Cardiac muscle cell (in vitro differentiated cells and primary cell): Measurements from ENCODE around the gene HOXB4. TPM values are rescaled to one million over a fixed set of nuclear protein-coding genes. Genes with fewer than 3 reads are reported as not detected.
A peak's percentile ranks its signal among the peaks of the same experiment; 100 is the strongest.

Experiments
- DNase-seq, 2 donors: peaks; one replicate each; pipeline versions ENCODE4 v3.0.0 to v3.0.0-alpha.2; 2010 to 2017; ENCODE audit warnings: low read depth in 1 of 2, low spot score in 1 of 2
- H3K27ac ChIP-seq: fragments of 200-600 bp; sonication (generic); 2 replicates; pipeline ENCODE4 v1.5.1; 2016
- H3K27me3 ChIP-seq: fragments of 200-600 bp; sonication (generic); 2 replicates; pipeline ENCODE4 v1.6.0; 2016; ENCODE audit warnings: control low read depth
- H3K36me3 ChIP-seq: fragments of 200-600 bp; sonication (generic); 2 replicates; pipeline ENCODE4 v1.5.1; 2016; ENCODE audit warnings: control low read depth
- H3K4me1 ChIP-seq: fragments of 200-600 bp; sonication (generic); 2 replicates; pipeline ENCODE4 v1.8.1; 2017; ENCODE audit warnings: low read depth, mild to moderate bottlenecking, mixed run types
- H3K4me3 ChIP-seq: fragments of 200-600 bp; sonication (generic); 2 replicates; pipeline ENCODE4 v1.5.1; 2016; ENCODE audit warnings: mild to moderate bottlenecking
- H3K9me3 ChIP-seq: fragments of 200-600 bp; sonication (generic); 2 replicates; pipeline ENCODE4 v1.5.1; 2017; ENCODE audit warnings: low read depth, mild to moderate bottlenecking, control low read depth
- polyA plus RNA-seq: library from polyadenylated mRNA; unstranded; fragments of >200 nt; fragmentation: Nextera tagmentation; extraction: Ambion mirVana; gene quantifications from 2 replicates; pipeline ENCODE4 v1.2.1, GENCODE V29; 2016
- total RNA-seq: library from RNA; depleted of rRNA; stranded (reverse); fragments of >200 nt; gene quantifications from 2 replicates; pipeline ENCODE4 v1.2.3, GENCODE V29; 2016
- TF ChIP-seq, protein P1 (sequence below): IDR thresholded peaks from 2 replicates; pipeline ENCODE4 v1.5.1; 2012; ENCODE audit warnings: low read depth, mild to moderate bottlenecking, low read length

Gene HOXB4
- total and polyA plus RNA-seq, 2 experiments from 2014 or later: 5.4 to 12.5 TPM

DNA sequence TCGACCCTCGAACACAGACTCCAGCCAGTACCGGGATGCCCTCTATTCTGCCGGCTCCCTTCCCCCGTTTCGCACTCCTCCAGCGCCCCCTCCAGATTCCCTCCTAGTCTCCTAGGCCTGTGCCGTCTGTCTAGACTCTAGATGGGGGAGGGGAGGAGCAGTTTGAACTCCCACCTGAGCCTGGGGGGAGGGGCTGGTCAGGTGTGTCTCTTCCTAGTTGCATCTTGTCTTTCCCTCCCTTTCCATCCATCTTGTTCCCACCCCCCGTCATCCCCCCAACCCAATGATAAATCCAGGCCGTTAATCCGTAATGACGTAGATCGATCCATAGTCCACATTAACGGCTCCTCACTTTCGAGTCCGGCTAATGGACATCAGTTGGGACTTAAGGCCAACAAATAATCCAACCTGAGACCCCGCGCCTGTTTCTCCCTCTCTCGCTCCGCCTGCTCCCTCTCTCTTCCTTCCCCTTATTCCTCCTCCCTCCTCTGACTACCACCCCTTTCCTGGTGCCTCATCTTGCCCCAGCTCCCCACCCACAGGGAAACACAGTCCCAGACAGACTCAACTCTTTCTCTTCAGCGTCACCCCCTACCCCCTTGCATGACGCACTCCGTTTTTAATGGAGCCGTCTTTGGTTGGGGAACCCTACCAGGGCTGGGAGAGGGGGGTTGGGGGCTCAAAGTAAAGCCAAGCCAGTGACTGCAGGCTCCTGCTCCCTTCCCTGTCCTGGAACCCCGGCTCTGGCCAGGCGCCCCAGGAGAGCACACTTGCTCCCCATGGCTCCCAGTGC lies 18.8 kb upstream of the HOXB4 start:
- peak overlapping the region; percentile 25 for H3K4me3 ChIP-seq
- H3K27ac ChIP-seq: no peak overlapping the region

DNA sequence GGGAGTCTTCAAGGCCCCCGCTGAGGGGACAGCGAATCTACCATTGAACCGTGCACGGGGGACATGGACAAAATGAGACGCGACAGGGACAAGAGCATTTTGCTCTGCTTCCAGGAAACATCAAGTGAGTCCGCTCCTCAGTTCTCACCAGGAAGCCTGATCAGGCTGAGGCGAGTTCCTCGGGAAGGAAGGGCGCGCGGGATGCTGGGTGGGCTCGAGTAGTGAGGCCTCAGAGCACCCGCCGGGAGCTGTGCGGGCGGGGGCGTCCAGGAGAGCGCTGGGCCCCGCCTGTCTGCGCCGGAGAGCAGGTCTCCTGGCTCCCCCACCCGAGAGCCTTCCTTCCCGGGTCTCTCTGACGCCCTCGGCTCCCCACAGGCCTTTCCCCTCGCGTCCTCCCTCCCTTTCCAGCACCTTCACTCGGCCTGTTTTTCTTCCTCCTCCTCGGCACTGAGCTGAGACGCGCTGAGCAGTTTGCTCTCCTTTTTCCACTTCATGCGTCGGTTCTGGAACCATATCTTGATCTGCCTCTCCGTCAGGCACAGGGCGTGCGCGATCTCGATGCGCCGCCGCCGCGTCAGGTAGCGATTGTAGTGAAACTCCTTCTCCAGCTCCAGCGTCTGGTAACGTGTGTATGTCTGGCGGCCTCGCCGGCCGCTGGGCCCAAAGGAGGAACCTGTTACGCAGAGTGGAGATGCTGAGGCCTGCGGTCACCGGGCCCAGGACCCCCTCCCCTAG lies 18.0 kb upstream of the HOXB4 start:
- TF ChIP-seq, protein P1, sequence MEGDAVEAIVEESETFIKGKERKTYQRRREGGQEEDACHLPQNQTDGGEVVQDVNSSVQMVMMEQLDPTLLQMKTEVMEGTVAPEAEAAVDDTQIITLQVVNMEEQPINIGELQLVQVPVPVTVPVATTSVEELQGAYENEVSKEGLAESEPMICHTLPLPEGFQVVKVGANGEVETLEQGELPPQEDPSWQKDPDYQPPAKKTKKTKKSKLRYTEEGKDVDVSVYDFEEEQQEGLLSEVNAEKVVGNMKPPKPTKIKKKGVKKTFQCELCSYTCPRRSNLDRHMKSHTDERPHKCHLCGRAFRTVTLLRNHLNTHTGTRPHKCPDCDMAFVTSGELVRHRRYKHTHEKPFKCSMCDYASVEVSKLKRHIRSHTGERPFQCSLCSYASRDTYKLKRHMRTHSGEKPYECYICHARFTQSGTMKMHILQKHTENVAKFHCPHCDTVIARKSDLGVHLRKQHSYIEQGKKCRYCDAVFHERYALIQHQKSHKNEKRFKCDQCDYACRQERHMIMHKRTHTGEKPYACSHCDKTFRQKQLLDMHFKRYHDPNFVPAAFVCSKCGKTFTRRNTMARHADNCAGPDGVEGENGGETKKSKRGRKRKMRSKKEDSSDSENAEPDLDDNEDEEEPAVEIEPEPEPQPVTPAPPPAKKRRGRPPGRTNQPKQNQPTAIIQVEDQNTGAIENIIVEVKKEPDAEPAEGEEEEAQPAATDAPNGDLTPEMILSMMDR: no peak

More for the DNA sequence above, 18.8 kb upstream of the HOXB4 start:
- H3K36me3 ChIP-seq: no peaks in the 10 kb centered on the region
- no peaks in the 10 kb centered on the region for H3K9me3 ChIP-seq
- TF ChIP-seq, protein P1: no peak
- no peak for DNase-seq
- H3K4me1 ChIP-seq: no peaks in the 10 kb centered on the region
- H3K27me3 ChIP-seq: peaks cover 100% of the 10 kb centered on the region

DNA sequence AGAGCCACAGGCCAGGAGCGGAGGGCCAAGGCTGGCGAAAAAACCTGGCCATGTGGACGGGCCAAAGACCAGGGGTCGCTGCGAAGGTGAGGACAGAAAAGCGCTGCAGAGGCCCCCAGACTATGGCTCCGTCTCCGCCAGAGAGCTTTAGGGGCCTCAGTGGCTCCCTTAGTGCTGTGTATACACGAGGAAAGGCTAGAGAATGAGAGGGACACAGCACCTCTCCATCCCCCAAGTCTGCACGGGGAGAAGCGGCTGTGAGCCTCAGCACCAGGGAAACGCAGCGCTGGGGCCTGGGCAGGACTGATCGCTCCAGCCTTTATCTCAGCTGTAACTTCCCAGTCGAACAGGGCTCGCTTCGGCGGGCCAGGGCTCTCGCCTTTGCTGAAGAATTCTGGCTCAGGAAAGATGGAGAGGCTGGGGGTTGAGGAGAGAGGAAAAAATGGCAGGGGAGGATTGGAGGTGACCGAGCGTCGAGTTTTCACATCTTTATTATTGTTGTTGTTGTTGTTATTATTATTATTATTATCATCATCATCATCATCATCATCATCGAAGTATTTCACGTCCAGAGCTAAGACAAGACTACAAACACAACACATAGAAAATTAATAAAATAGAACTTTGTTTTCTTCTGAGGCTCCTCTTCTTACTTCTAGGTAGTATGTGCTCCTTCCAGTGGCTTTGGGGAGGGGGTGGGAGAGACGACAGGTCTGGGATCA lies 17.3 kb upstream of the HOXB4 start:
- TF ChIP-seq, protein P1: no peak
- Histone ChIP-seq H3K27me3 (peaks cover 100% of the 10 kb centered on the region), H3K27ac (no peak overlapping the region), H3K9me3 (no peaks in the 10 kb centered on the region), H3K36me3 (no peaks in the 10 kb centered on the region), H3K4me1 (no peaks in the 10 kb centered on the region), H3K4me3 (no peak overlapping the region)
- no peak for DNase-seq

More for the DNA sequence above, 18.0 kb upstream of the HOXB4 start:
- Histone ChIP-seq H3K27ac (no peak overlapping the region), H3K4me1 (no peaks in the 10 kb centered on the region), H3K4me3 (no peak overlapping the region), H3K27me3 (peaks cover 100% of the 10 kb centered on the region), H3K9me3 (no peaks in the 10 kb centered on the region), H3K36me3 (no peaks in the 10 kb centered on the region)
- DNase-seq: no peak

DNA sequence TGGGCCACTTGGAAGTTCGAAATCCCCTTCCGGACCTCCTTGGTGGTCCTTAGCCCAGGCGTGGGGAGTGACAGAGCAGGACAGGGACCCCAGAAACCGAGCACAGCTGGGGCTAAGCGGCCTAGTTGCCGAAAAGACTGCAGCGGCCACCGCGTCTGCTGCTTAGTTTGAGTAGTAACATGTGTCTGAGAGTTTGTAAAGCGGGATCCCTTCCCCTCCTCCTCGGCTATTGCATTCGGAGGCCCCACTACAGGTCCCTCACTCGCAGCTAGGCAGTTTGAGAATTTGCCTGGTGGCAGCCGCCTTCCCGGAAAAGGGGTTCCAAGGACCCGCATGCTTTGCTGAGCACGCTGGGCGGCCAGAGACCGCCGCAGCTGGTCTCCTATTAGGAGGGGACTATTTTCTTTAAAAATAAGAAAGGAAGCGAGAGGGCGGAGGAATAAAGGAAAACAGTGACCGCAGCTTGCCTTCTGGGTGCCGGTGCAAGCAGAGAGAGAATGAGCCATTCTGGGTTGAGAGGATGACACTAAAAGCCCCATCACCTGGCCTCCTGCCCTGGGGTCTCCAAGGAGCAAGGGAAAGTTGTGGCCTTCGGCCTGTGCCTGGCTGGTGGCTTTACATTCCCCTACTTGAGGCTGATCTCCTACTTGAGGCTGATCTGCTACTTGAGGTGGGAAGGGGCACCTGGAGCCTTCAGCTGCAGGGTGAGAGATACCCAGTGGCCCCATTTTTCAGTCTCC lies 16.6 kb upstream of the HOXB4 start:
- Histone ChIP-seq H3K27me3 (peaks cover 100% of the 10 kb centered on the region), H3K9me3 (no peaks in the 10 kb centered on the region), H3K36me3 (no peaks in the 10 kb centered on the region), H3K27ac (no peak overlapping the region), H3K4me3 (no peak overlapping the region), H3K4me1 (no peaks in the 10 kb centered on the region)
- DNase-seq: no peak
- TF ChIP-seq, protein P1: no peak

DNA sequence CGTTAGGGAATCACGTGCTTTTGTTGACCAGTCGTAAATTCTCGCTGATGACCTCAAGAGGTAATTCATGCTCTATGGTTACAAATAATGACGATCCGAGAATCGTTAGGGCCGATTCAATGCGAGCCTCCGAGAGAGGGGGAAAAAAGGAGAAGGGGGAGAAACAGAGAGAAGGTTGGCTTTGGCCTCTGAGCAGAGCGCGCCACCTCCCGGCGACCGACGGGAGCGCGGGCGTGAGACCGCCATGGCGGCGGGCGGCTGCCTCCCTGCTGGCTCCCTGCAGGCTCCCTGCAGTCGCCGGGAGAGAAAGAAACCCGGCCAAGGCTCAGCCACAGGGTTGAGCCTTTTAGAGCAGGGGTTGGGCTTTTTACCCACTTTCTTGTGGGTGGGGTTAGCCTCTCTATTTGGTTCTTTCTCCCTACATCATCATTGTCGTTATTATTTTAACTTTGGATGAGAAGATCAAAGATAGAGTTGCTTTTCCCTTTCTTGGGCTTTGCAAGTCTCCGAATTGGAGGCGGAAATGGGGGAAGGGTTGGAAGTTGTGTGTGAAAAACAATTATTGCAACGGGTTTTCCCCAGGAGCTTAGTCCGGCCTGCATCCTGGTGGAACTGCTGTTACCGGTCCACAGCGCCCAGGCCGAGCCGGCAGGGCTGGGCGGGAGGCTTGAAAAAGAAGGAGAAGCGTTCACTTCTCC lies 15.8 kb upstream of the HOXB4 start:
- H3K4me3 ChIP-seq: peak overlapping the region; percentile 26
- peaks cover 100% of the 10 kb centered on the region for H3K27me3 ChIP-seq
- TF ChIP-seq, protein P1: peak; percentile 90
- H3K9me3 ChIP-seq: no peaks in the 10 kb centered on the region
- no peaks in the 10 kb centered on the region for H3K4me1 ChIP-seq
- DNase-seq: peak; percentile 75 to 80
- no peak overlapping the region for H3K27ac ChIP-seq
- H3K36me3 ChIP-seq: no peaks in the 10 kb centered on the region
